Muscle layer of duodenum (tissue), 2 donors: ENCODE data around the gene DPCD.

Experiments
- H3K27ac ChIP-seq: one replicate; pipeline ENCODE4 v1.7.0; 2013; ENCODE audit warnings: mild to moderate bottlenecking, low read length
- H3K27me3 ChIP-seq: one replicate; pipeline ENCODE4 v1.7.0; 2013; ENCODE audit warnings: low read depth, mild to moderate bottlenecking, control low read depth, low read length
- H3K36me3 ChIP-seq, 2 donors: one replicate each; pipeline ENCODE4 v1.7.0; 2013; ENCODE audit warnings: low read length in 2 of 2, control low read depth in 1 of 2, mild to moderate bottlenecking in 1 of 2; ENCODE audit not compliant: insufficient read depth in 2 of 2, control insufficient read depth in 1 of 2
- H3K4me1 ChIP-seq, 2 donors: one replicate each; pipeline ENCODE4 v1.7.0; 2013; ENCODE audit warnings: low read length in 2 of 2, mild to moderate bottlenecking in 2 of 2, control low read depth in 1 of 2, moderate library complexity in 1 of 2; ENCODE audit not compliant: insufficient read depth in 2 of 2, control insufficient read depth in 1 of 2
- H3K4me3 ChIP-seq, 2 donors: one replicate each; pipeline ENCODE4 v1.7.0; 2013; ENCODE audit warnings: low read length in 2 of 2, low read depth in 1 of 2, mild to moderate bottlenecking in 1 of 2
- H3K9me3 ChIP-seq, 2 donors: one replicate each; pipeline ENCODE4 v1.7.0; 2013; ENCODE audit warnings: low read length in 2 of 2, control low read depth in 1 of 2, mild to moderate bottlenecking in 1 of 2; ENCODE audit not compliant: control insufficient read depth in 1 of 2
- donor health status: healthy.

The DPCD gene

DNA sequence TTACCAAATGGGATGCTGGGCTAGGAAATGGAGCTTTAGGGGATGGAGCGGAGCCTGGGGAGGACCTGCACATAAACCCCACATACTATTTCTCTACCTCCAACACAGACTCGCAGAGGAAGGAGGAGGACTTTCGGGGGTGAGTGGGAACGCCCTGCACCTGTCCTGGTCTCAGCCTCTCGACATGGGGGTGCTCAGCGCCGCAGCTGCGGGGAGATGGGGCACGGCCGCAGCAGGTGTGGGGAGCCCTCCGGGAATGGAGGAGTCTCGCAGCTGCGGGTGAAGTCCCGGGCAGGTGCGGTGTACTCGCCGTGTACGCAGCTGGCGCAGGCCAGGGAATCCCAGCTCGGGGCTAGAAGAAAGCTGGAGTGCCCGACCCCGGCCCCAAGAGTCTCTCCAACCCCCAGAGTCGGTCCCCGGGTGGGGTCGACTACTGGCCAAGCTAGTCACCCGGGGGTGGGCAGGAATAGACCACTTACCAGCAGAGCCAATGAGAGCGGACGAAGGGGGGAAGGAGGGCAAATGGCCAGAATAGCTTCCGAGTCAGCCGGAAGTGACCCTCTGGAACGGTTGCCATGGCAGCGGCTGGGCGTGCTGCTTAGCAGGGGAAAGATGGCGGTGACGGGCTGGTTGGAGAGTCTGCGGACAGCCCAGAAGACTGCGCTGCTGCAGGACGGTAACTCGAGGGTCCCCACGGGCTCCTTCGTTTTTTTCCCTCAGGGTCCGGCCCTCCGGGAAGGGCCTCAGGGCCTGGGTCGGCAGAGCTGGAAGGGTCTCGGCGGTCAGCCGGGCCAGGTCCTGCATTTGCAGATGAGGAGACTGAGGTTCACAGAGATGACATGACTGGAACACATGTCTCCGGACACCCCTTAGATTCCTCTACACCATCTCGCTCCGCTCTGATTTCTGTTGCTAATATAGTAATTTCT is at the start of gene DPCD, which contains the start of gene POLL:
DPCD (plus strand) TSS at position 597 of the 929 bp plus-strand sequence; CDS start at position 613, 16 bp downstream.
POLL (minus strand) TSS at position 533 of the 929 bp plus-strand sequence. CDS start 897 bp downstream, outside the sequence.
- H3K4me1 ChIP-seq, result peaks cover 15 to 18% of the 10 kb centered on the region in 2 donors
- peak within 1 kb of the TSS; percentile 69 for H3K27ac ChIP-seq
- no peaks in the 10 kb centered on the region for H3K9me3 ChIP-seq
- H3K36me3 ChIP-seq, result peaks cover 2 to 22% of the 10 kb centered on the region in 2 donors
- H3K4me3 ChIP-seq, result peak within 1 kb of the TSS; percentile 92 to 96
- no peaks in the 10 kb centered on the region for H3K27me3 ChIP-seq

DNA sequence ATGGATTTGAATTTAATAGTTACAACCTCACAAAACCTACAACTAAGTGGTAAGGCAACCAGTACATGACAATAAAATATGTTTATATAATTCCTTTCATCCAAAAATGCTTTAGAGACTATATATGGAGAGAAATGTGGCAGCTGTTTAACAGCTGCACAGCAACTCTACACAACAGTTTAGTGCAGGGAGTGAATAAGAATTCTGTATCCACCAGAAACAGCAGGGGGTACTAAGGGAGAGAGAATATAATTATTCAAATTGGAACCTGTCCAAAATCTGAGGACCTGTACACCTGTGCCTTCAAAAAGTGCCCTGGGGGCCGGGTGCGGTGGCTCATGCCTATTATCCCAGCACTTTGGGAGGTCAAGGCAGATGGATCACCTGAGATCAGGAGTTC is 49.7 kb upstream of the DPCD start:
- no peaks in the 10 kb centered on the region for H3K4me1 ChIP-seq
- H3K27ac ChIP-seq, result no peak overlapping the region
- peaks cover 24 to 31% of the 10 kb centered on the region in 2 donors for H3K36me3 ChIP-seq
- H3K9me3 ChIP-seq, result no peaks in the 10 kb centered on the region
- H3K27me3 ChIP-seq, result no peaks in the 10 kb centered on the region
- H3K4me3 ChIP-seq, result no peak overlapping the region

DNA sequence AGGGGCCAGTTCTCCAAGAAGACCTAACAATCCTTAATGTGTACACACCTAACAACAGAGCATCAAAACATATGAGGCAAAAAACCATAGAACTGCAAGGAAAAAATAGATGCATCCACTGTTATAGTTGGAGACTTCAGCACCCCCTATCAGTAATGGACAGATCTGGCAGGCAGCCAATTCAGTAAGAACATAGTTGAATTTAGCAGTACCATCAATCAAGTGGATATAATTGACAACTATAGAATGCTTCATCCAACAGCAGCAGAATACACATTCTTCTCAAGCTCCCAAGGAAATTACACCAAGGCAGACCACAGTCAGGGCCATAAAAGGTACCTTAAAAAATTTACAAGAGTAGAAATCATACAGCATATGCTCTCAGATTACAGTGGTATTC is 42.2 kb upstream of the DPCD start:
- H3K4me1 ChIP-seq, result peaks cover 0 to 7% of the 10 kb centered on the region in 2 donors
- H3K36me3 ChIP-seq, result peaks cover 0 to 3% of the 10 kb centered on the region in 2 donors
- H3K4me3 ChIP-seq, result no peak overlapping the region
- no peak overlapping the region for H3K27ac ChIP-seq
- no peaks in the 10 kb centered on the region for H3K27me3 ChIP-seq
- no peaks in the 10 kb centered on the region for H3K9me3 ChIP-seq

DNA sequence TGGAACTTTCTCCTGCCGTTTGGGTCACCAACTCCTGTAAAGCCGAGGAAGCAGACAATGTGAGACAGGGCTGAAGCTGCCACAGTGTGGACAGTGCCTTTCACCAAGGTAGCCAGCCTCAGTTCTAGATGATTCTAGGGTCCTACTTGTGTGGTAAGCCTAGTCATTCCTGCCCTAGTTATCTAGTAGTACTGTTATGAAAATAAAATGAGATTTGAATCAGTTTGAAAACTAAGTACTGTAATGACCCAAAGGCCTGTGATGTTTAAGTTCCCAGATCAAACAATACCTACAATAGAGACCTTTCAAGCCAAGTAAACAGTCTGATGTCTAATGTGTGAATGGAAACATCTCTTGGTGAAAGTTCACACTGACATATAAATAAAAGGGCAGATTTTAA is 37.2 kb upstream of the DPCD start:
- Histone ChIP-seq H3K4me1 (peaks cover 0 to 7% of the 10 kb centered on the region in 2 donors), H3K36me3 (peaks cover 13 to 29% of the 10 kb centered on the region in 2 donors), H3K27me3 (no peaks in the 10 kb centered on the region), H3K27ac (no peak overlapping the region), H3K4me3 (no peak overlapping the region), H3K9me3 (no peaks in the 10 kb centered on the region)

DNA sequence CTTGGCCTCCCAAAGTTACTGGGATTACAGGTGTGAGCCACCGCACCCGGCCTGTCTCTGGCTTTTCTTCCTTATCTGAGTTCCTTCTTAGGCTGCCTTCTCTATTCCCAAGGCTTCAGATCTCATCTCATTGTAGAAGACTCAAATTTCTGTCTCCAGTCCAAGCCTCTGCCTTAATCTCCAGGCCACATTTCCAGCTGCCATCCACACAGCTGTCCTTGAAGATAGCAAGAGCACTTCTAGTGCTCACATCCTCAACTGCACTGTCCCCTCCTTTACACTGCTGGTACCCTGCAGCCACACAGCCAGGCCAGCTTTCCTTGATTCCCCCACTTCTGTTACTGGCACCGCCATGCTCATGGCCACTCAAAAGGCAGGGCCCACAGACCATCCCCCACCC is 35.7 kb upstream of the DPCD start:
- Histone ChIP-seq H3K4me3 (no peak overlapping the region), H3K27me3 (no peaks in the 10 kb centered on the region), H3K27ac (no peak overlapping the region), H3K36me3 (peaks cover 13 to 29% of the 10 kb centered on the region in 2 donors), H3K4me1 (peaks cover 0 to 7% of the 10 kb centered on the region in 2 donors), H3K9me3 (no peaks in the 10 kb centered on the region)

DNA sequence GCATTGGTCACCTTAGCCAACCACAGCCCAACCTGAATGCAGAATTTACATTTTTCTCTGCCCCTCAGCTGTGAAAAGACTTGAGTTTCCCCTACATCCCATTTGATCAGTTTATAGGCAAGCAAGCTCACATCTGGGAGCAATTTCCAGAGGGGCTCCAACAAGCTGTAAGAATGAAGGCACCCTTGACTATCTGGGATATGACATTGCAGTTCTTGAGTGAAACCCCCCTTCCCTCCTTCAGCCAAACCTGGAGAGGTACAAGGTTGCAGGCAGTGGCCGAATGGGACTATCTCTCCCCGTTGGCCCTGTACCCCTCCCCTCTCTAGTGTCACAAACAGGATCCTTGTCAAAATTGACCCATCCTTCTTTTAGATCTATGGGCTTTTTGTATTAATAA is 30.6 kb upstream of the DPCD start:
- H3K27ac ChIP-seq, result no peak overlapping the region

DNA sequence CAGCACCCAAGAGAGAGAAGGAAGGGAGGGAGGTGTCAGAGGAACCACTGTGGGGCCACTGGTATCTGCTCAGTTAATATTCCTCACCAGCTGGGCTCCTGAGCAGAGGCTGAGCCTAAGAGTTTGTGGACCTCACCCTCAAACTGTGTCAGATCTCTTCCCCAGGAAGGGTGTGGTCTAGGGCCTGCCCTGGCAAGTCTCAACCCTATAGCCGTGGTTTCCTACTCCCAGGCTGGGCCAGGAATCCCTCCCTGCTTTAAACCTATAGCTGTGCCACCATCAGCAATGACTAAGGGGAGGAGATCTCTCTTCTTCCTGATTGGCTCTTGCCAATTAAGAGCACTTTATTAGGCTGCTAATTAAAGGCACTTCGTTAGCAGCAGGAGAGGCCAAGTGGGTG is 29.9 kb upstream of the DPCD start:
- H3K9me3 ChIP-seq, result no peaks in the 10 kb centered on the region

More for the DNA sequence above, 30.6 kb upstream of the DPCD start:
- H3K4me1 ChIP-seq, result no peaks in the 10 kb centered on the region
- no peaks in the 10 kb centered on the region for H3K9me3 ChIP-seq
- H3K36me3 ChIP-seq, result peaks cover 7 to 21% of the 10 kb centered on the region in 2 donors
- no peak overlapping the region for H3K4me3 ChIP-seq
- H3K27me3 ChIP-seq, result no peaks in the 10 kb centered on the region

DNA sequence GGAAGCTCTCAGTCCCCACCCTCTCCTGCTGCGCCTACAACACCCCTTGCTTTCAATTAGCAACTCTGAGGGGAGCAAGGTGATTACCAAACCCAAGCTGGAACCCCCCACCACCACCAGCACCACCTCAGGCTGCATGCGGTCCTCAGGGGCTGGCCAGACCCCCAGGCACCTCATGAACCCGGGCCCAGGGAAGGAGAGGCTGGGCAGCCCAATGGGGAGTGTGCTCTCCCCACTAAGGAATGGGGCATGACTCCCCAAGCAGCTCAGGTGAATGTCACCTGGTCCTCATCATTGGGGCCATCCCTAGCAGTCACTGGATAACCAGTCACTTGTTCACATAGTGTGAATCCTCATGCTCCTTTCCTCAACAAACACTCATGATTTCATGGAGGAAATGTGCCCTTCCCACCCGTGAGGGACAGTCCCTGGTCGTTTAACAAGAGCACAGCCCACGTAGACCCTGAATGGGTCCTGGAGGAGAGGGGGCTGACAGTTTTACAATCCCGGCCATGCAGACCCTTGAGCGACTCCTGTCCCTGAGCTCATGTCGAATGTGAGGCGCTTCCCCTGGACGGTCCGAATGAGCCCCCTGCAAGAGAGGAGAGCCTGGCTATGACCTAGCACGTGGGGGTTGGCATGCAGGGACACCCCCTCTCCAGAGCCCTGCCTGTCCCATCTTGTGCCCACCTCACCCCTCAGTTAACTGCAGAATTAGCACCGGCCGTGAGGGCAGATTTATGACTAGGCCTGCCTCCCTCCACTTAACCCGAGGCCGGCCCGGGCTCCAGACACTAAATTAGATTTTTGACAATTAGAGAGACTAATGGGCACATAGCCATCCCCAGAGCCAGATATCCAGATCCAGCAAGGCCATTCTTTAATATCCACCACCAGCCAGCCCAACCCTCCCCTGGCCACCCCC is 29.2 kb upstream of the DPCD start:
- no peaks in the 10 kb centered on the region for H3K4me1 ChIP-seq
- H3K27me3 ChIP-seq, result no peaks in the 10 kb centered on the region
- H3K9me3 ChIP-seq, result no peaks in the 10 kb centered on the region
- no peak overlapping the region for H3K27ac ChIP-seq
- peaks cover 0 to 7% of the 10 kb centered on the region in 2 donors for H3K36me3 ChIP-seq
- H3K4me3 ChIP-seq, result no peak overlapping the region

More for the DNA sequence above, 29.9 kb upstream of the DPCD start:
- Histone ChIP-seq H3K4me1 (no peaks in the 10 kb centered on the region), H3K36me3 (peaks cover under 1 to 14% of the 10 kb centered on the region in 2 donors), H3K27me3 (no peaks in the 10 kb centered on the region), H3K27ac (no peak overlapping the region), H3K4me3 (no peak overlapping the region)

DNA sequence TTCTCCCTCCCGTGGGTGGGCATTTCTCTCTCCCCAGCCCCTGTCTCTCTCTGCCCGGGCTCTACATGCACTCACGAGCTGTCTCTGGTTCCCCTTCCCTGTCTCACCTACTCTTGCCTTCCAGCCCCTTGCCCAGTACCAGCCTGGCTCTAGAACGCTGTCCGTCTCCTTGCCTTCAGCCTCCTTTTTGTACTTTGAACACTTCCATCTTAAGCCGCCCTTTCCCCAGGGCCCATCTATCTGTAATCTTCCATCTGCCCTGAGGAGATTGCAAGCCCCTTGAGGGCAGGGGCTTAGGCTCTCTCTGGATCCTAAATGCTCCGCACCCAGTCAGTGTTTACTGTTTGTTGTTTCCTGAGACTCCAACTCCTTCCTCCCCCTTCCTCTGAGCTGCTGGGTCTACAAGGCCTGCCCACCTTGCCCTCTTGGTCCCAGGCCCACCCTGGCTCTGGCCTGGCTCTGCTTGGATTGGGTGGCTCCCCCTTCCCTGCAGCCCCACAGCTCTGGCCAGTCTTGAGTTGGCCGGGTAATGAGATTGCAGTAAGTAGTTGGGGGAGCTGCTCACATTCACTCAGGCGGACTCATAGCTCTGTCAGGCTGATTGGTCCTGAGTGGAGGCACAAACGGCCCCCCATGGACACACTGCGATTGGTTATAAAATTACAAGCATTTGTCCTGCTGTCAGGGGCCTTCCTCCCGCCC is 28.4 kb upstream of the DPCD start:
- no peaks in the 10 kb centered on the region for H3K4me1 ChIP-seq
- H3K36me3 ChIP-seq, result no peaks in the 10 kb centered on the region
- no peak overlapping the region for H3K27ac ChIP-seq
- peaks cover under 1% of the 10 kb centered on the region for H3K27me3 ChIP-seq
- H3K9me3 ChIP-seq, result no peaks in the 10 kb centered on the region
- no peak overlapping the region for H3K4me3 ChIP-seq

DNA sequence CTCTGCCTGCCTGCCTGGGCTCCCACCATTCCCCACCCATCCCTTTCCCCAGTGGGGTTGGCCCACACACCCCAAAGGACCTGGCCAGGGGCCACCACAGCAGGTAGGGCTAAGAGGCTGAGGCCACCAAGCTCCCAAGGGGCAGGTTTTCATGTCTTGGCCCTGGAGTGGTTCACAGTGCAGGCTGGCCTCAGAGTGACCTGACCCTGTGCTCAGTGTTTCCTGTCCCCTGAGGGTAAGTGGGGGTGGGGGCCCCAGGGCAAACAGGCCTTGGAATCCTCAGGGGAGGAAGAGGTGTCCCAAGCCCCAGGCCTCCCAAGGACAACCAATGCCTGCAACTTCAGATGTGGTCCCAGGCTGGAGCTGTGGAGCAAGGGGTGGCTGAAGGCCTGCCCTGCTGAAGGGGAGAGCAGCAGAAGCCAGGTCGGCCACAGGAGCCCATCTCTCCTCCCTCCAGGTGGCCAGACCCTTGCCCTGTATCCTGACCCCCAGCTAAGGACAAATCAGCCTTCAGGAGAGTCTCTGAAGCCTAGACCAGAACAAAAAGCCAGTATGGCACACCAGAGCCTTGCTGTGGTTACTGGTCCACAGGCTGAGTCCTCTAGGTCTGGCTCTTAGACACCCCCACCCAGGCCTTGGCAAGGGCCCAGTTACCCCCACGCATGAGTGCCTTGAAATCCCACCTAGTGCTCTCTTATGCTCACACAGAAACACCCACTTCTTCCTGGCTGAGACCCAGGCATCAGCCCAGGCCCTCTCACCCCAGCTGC is 27.6 kb upstream of the DPCD start:
- H3K36me3 ChIP-seq, result no peaks in the 10 kb centered on the region
- H3K27ac ChIP-seq, result no peak overlapping the region
- H3K27me3 ChIP-seq, result peaks cover 8% of the 10 kb centered on the region
- H3K4me1 ChIP-seq, result no peaks in the 10 kb centered on the region
- H3K4me3 ChIP-seq, result no peak overlapping the region
- no peaks in the 10 kb centered on the region for H3K9me3 ChIP-seq
